ENCODE measurements around the gene FIGN. TPM values are rescaled to one million over a fixed set of nuclear protein-coding genes. Genes with fewer than 3 reads are reported as not detected.

The FIGN gene
- total RNA-seq, 4 donors from 2014 or later = 1.8 to 3.1 (median 2.8) TPM

GRCh38 chr2:163730556-163730955, 5.3 kb downstream of the FIGN start:
- intact Hi-C loops (cut with DNase I) = no loop called here
- no peak for TF ChIP-seq CTCF (IDR thresholded peaks at IDR 0.05)
- TF ChIP-seq POLR2A (IDR thresholded peaks at IDR 0.05) = no peak
- no peaks in the 10 kb centered on the region for H3K36me3 ChIP-seq
- WGBS, 2 donors = 95 to 96% methylated on average over 1 of the region's 1 CpG
- H3K27me3 ChIP-seq = no peaks in the 10 kb centered on the region
- no peak for DNase-seq
- H3K4me3 ChIP-seq (replicated peaks in 1 of 3) = no peak overlapping the region
- H3K9me3 ChIP-seq = no peaks in the 10 kb centered on the region
- H3K4me1 ChIP-seq = no peaks in the 10 kb centered on the region
- H3K27ac ChIP-seq = no peak overlapping the region

GRCh38 chr2:163729636-163730273, 6.1 kb downstream of the FIGN start:
- Histone ChIP-seq H3K4me3 (replicated peaks in 1 of 3) (no peak overlapping the region), H3K27ac (no peak overlapping the region), H3K4me1 (no peaks in the 10 kb centered on the region), H3K27me3 (no peaks in the 10 kb centered on the region), H3K36me3 (no peaks in the 10 kb centered on the region), H3K9me3 (no peaks in the 10 kb centered on the region)
- DNase-seq = no peak
- intact Hi-C loops (cut with DNase I) = no loop called here
- 89 to 92% methylated on average over 4 of the region's 4 CpGs for WGBS, 2 donors
- TF ChIP-seq POLR2A (IDR thresholded peaks at IDR 0.05) = no peak
- TF ChIP-seq CTCF (IDR thresholded peaks at IDR 0.05) = no peak

DNA sequence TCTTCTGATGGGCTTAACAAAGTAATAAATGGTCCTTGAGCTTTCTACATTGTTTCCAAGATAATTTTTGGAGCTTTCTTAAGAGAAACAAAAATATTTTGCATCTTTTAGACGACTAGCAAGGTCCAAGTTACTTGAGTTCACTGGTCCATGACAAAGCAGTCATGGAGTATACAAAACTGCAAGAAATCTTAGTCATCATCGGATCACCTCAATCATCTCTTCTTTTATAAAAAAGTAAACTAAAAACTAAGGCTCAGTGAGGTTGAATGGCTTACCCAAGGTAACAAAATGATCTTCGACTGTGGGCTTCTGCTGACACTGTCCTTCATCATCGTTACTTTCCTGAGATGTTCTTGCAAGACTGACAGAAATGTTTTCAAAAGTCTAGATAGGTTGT, 11.9 kb downstream of the FIGN start:
- Histone ChIP-seq H3K27ac (no peak overlapping the region), H3K36me3 (no peaks in the 10 kb centered on the region), H3K27me3 (no peaks in the 10 kb centered on the region), H3K9me3 (no peaks in the 10 kb centered on the region), H3K4me3 (replicated peaks in 1 of 3) (no peak overlapping the region), H3K4me1 (no peaks in the 10 kb centered on the region)
- TF ChIP-seq POLR2A (IDR thresholded peaks at IDR 0.05) = no peak
- no peak for TF ChIP-seq CTCF (IDR thresholded peaks at IDR 0.05)
- 64 to 66% methylated on average over 4 of the region's 4 CpGs for WGBS, 2 donors
- intact Hi-C loops (cut with DNase I) = no loop called here
- no peak for DNase-seq

GRCh38 chr2:163723348-163723747, 12.5 kb downstream of the FIGN start:
- 94 to 96% methylated on average over 3 of the region's 3 CpGs for WGBS, 2 donors
- H3K27me3 ChIP-seq = no peaks in the 10 kb centered on the region
- intact Hi-C loops (cut with DNase I) = no loop called here
- no peak overlapping the region for H3K27ac ChIP-seq
- no peak for DNase-seq
- H3K36me3 ChIP-seq = no peaks in the 10 kb centered on the region
- H3K4me3 ChIP-seq (replicated peaks in 1 of 3) = no peak overlapping the region
- H3K4me1 ChIP-seq = no peaks in the 10 kb centered on the region
- H3K9me3 ChIP-seq = no peaks in the 10 kb centered on the region
- TF ChIP-seq CTCF (IDR thresholded peaks at IDR 0.05) (no peak), POLR2A (IDR thresholded peaks at IDR 0.05) (no peak)

DNA sequence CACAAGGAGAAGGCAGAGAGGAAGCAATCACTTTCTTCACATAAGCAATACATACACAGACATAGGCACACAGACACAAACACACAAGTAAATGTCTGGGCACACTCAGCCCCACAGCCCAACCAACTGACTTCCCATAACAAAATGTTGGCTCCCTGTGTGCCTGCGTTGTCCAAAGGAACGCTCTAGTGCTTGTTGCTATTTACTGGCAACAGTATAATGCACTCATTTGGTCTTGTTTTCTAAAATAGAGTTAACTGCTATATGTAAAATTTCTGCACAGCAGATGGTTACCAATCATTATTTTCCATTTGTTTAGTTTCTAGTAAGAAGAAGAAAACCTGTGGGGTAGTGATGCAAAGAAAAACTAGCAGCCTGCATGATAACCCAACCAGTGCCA, 16.5 kb downstream of the FIGN start:
- no peak for DNase-seq
- H3K27ac ChIP-seq = no peak overlapping the region
- H3K4me3 ChIP-seq (replicated peaks in 1 of 3) = no peak overlapping the region
- H3K9me3 ChIP-seq = no peaks in the 10 kb centered on the region
- no peaks in the 10 kb centered on the region for H3K4me1 ChIP-seq
- H3K27me3 ChIP-seq = no peaks in the 10 kb centered on the region
- TF ChIP-seq CTCF (IDR thresholded peaks at IDR 0.05) (no peak), POLR2A (IDR thresholded peaks at IDR 0.05) (no peak)
- no peaks in the 10 kb centered on the region for H3K36me3 ChIP-seq
- intact Hi-C loops (cut with DNase I) = no loop called here
- 86 to 94% methylated on average over 2 of the region's 2 CpGs for WGBS, 2 donors
